Tibial nerve (tissue), 4 donors: ENCODE measurements around the gene PDGFA.

Experiments used
- EP300 ChIP-seq, 2 donors: sonication (generic); formaldehyde crosslinking; IDR thresholded peaks; one replicate each; pipeline ENCODE4 v1.6.1; 2017; ENCODE audit warnings: antibody characterized with exemption in 2 of 2, mild to moderate bottlenecking in 1 of 2
- POLR2A ChIP-seq, 2 donors: fragments of 450-650 bp; IDR thresholded peaks; one replicate each; pipeline ENCODE4 v1.6.1; 2017; ENCODE audit warnings: antibody characterized with exemption in 2 of 2, mild to moderate bottlenecking in 2 of 2, moderate library complexity in 2 of 2
- TF ChIP-seq, protein P1 (sequence below), 5 experiments: fragments of 200-600 bp in 3 of 5; fragments of 450-650 bp in 2 of 5; sonication (generic) in 3 of 5; IDR thresholded peaks; one replicate each; pipeline ENCODE4 v1.5.1; 2016 to 2019; ENCODE audit warnings: antibody characterized with exemption in 5 of 5, mild to moderate bottlenecking in 3 of 5, moderate library complexity in 2 of 5

DNA sequence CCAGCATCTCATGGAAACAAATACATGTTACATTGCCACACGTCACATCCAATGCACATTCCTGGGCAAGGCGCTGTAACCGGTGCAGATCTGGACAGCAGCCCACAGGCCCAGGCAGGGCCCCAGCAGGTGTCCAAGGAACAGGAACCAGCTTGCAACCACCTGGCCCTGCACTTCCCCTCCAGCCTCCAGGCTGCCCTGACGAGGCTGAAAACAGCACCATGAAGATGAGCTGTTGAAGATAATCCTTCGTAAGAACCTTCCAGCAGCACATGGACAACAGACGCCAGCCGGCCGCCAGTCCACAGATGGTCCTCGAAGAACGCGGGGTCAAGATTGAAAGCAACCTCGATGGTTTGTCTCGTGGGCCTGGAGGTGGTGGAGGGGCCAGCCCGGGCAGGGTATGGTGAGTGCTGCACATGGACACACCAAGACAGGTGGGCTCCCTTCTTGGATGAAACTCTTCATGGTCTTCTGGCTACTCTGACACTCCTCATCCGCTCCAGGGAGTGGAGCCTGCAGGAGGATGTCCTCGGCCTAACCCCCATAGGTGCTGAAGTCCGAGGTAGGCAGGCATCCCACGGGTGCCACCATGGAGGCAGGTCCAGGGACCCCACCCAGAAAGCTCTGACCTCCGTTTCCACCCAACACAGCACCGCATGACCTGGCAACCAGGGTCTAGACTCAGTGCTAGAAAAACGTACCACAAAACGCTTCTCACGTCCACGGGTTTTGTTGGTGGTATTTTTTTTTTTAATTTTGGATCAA is 22.9 kb downstream of the PDGFA start:
- TF ChIP-seq, protein P1, sequence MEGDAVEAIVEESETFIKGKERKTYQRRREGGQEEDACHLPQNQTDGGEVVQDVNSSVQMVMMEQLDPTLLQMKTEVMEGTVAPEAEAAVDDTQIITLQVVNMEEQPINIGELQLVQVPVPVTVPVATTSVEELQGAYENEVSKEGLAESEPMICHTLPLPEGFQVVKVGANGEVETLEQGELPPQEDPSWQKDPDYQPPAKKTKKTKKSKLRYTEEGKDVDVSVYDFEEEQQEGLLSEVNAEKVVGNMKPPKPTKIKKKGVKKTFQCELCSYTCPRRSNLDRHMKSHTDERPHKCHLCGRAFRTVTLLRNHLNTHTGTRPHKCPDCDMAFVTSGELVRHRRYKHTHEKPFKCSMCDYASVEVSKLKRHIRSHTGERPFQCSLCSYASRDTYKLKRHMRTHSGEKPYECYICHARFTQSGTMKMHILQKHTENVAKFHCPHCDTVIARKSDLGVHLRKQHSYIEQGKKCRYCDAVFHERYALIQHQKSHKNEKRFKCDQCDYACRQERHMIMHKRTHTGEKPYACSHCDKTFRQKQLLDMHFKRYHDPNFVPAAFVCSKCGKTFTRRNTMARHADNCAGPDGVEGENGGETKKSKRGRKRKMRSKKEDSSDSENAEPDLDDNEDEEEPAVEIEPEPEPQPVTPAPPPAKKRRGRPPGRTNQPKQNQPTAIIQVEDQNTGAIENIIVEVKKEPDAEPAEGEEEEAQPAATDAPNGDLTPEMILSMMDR (IDR thresholded peaks at IDR 0.05) = no peak
- TF ChIP-seq POLR2A (IDR thresholded peaks at IDR 0.05) = no peak
- no peak for TF ChIP-seq EP300 (IDR thresholded peaks at IDR 0.05)
